Measurements from ENCODE around the gene SERPINB13.

The SERPINB13 gene

DNA sequence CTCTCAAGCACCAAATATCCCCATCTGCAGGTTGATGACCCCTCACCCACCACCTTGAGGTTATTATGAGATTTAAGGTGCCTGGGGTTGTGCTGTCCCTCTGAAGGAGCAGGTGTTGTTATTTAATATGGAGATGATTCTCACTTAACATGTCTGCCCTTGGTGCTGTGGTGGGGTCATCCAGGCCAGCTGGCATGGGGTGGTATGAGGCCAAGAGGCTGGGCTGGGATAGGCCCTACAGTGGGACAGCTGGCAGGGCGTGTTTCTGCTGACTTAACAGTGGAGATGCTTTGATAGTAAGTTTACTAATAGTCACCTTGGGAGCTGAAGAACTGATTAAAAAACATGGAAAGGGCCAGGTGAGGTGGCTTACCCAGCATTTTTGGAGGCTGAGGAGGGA, 22.6 kb upstream of the SERPINB13 start:
- H4K20me1 ChIP-seq (ENCODE audit: insufficient read depth) = no peaks in the 10 kb centered on the region
- no peaks in the 10 kb centered on the region for H3K79me2 ChIP-seq (ENCODE audit: insufficient read depth, low read depth)
- H2AFZ ChIP-seq (ENCODE audit: low read depth) = no peak overlapping the region
- H3K9ac ChIP-seq = no peak overlapping the region
- no peaks in the 10 kb centered on the region for H3K4me1 ChIP-seq (ENCODE audit: low read depth, poor library complexity, severe bottlenecking)
- no peak overlapping the region for H3K4me2 ChIP-seq
- no peaks in the 10 kb centered on the region for H3K36me3 ChIP-seq (ENCODE audit: insufficient read depth)
- no peak overlapping the region for H3K27ac ChIP-seq
- H3K4me3 ChIP-seq (IDR thresholded peaks at IDR 0.05; ENCODE audit: insufficient read depth, low read depth, low read length) = no peak overlapping the region
- H3K27me3 ChIP-seq (ENCODE audit: insufficient read depth, low read depth) = no peaks in the 10 kb centered on the region
- no peak for TF ChIP-seq CTCF (conservative IDR thresholded peaks at IDR 0.05; ENCODE audit: low read depth, low read length)

DNA sequence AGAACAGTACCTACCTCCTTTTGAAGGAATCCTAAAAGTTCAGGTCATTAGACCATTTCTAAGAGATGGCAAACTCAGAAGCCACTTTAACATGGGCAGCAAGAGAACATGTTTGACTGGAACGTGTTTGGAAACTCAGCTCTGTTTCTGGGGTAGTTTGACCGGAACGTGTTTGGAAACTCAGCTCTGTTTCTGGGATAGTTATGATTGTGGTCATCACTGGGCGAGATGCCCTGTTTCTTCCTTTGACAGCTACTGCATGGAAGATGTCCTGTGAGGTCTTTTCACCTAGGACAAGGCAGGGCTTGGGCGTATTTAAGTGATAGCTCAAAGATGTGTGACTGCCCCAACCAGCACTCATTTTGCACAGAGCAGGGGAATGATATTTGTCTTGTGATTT, 19.9 kb upstream of the SERPINB13 start:
- H3K36me3 ChIP-seq (ENCODE audit: insufficient read depth) = no peaks in the 10 kb centered on the region
- H3K27ac ChIP-seq = no peak overlapping the region
- no peak for TF ChIP-seq CTCF (conservative IDR thresholded peaks at IDR 0.05; ENCODE audit: low read depth, low read length)
- H3K27me3 ChIP-seq (ENCODE audit: insufficient read depth, low read depth) = no peaks in the 10 kb centered on the region
- no peaks in the 10 kb centered on the region for H3K79me2 ChIP-seq (ENCODE audit: insufficient read depth, low read depth)
- H4K20me1 ChIP-seq (ENCODE audit: insufficient read depth) = no peaks in the 10 kb centered on the region
- no peak overlapping the region for H2AFZ ChIP-seq (ENCODE audit: low read depth)
- no peak overlapping the region for H3K4me3 ChIP-seq (IDR thresholded peaks at IDR 0.05; ENCODE audit: insufficient read depth, low read depth, low read length)
- no peak overlapping the region for H3K9ac ChIP-seq
- H3K4me1 ChIP-seq (ENCODE audit: low read depth, poor library complexity, severe bottlenecking) = no peaks in the 10 kb centered on the region
- no peak overlapping the region for H3K4me2 ChIP-seq

DNA sequence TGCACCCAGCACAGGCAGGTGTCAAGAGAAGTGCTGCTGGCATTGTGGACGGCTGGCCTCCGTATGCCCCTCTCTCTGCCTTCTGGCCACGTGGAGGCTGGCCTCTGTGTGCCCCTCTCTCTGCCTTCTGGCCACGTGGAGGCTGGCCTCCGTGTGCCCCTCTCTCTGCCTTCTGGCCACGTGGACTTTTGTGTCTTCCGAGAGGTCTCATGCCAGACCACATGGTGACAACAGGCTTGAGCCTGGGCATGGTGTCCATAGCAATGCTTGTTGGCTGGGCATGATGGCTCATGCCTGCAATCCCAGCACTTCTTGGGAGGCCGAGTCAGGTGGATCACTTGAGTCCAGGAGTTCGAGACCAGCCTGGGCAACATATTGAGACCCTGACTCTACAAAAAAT, 19.3 kb upstream of the SERPINB13 start:
- Histone ChIP-seq H2AFZ (ENCODE audit: low read depth) (no peak overlapping the region), H3K4me3 (IDR thresholded peaks at IDR 0.05; ENCODE audit: insufficient read depth, low read depth, low read length) (no peak overlapping the region), H3K27ac (no peak overlapping the region), H3K4me1 (ENCODE audit: low read depth, poor library complexity, severe bottlenecking) (no peaks in the 10 kb centered on the region), H3K27me3 (ENCODE audit: insufficient read depth, low read depth) (no peaks in the 10 kb centered on the region), H3K9ac (no peak overlapping the region), H3K4me2 (no peak overlapping the region), H3K79me2 (ENCODE audit: insufficient read depth, low read depth) (no peaks in the 10 kb centered on the region), H3K36me3 (ENCODE audit: insufficient read depth) (no peaks in the 10 kb centered on the region), H4K20me1 (ENCODE audit: insufficient read depth) (no peaks in the 10 kb centered on the region)
- TF ChIP-seq CTCF (conservative IDR thresholded peaks at IDR 0.05; ENCODE audit: low read depth, low read length) = no peak

- no peaks in the 10 kb centered on the region for H3K27me3 ChIP-seq (ENCODE audit: insufficient read depth, low read depth)
- no peaks in the 10 kb centered on the region for H4K20me1 ChIP-seq (ENCODE audit: insufficient read depth)
- no peaks in the 10 kb centered on the region for H3K79me2 ChIP-seq (ENCODE audit: insufficient read depth, low read depth)
- no peak for TF ChIP-seq CTCF (conservative IDR thresholded peaks at IDR 0.05; ENCODE audit: low read depth, low read length)
- no peak overlapping the region for H3K9ac ChIP-seq
- no peak overlapping the region for H3K4me3 ChIP-seq (IDR thresholded peaks at IDR 0.05; ENCODE audit: insufficient read depth, low read depth, low read length)
- no peak overlapping the region for H3K27ac ChIP-seq
- H3K36me3 ChIP-seq (ENCODE audit: insufficient read depth) = no peaks in the 10 kb centered on the region
- H3K4me2 ChIP-seq = no peak overlapping the region
- no peaks in the 10 kb centered on the region for H3K4me1 ChIP-seq (ENCODE audit: low read depth, poor library complexity, severe bottlenecking)
- H2AFZ ChIP-seq (ENCODE audit: low read depth) = no peak overlapping the region
Measured at GRCh38 chr18:63570721-63571120, 16.4 kb upstream of the SERPINB13 start.

DNA sequence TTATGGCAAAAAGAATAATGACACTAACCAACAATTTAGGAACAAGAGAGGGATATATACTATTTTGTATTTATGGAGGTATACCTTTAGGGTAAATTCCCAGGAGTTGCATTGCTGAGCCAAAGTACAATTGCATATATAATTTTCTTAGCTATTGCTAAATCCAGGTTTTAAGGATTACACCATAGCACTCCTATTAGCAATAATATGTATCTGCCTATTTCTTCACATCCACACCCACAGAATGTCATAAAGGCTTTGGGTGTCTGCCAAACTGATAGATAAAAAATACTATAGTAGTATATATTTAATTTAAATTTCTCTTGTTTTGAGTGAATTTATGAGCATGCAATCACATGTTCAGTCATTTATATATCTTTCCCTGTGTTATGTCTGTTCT, 11.5 kb upstream of the SERPINB13 start:
- no peak overlapping the region for H3K27ac ChIP-seq
- no peaks in the 10 kb centered on the region for H3K27me3 ChIP-seq (ENCODE audit: insufficient read depth, low read depth)
- no peak overlapping the region for H3K4me2 ChIP-seq
- H3K9ac ChIP-seq = no peak overlapping the region
- no peak overlapping the region for H2AFZ ChIP-seq (ENCODE audit: low read depth)
- H3K79me2 ChIP-seq (ENCODE audit: insufficient read depth, low read depth) = no peaks in the 10 kb centered on the region
- no peak overlapping the region for H3K4me3 ChIP-seq (IDR thresholded peaks at IDR 0.05; ENCODE audit: insufficient read depth, low read depth, low read length)
- no peak for TF ChIP-seq CTCF (conservative IDR thresholded peaks at IDR 0.05; ENCODE audit: low read depth, low read length)
- no peaks in the 10 kb centered on the region for H4K20me1 ChIP-seq (ENCODE audit: insufficient read depth)
- no peaks in the 10 kb centered on the region for H3K4me1 ChIP-seq (ENCODE audit: low read depth, poor library complexity, severe bottlenecking)
- H3K36me3 ChIP-seq (ENCODE audit: insufficient read depth) = no peaks in the 10 kb centered on the region

Measured in KMS-11 (cell line).